ENCODE data around the gene MYCBPAP. TPM values are rescaled to one million over a fixed set of nuclear protein-coding genes. Genes with fewer than 3 reads are reported as not detected.
A peak's percentile ranks its signal among the peaks of the same experiment; 100 is the strongest.

Gene MYCBPAP
- total RNA-seq, 1 donor from 2014 or later: 2.0 TPM

DNA sequence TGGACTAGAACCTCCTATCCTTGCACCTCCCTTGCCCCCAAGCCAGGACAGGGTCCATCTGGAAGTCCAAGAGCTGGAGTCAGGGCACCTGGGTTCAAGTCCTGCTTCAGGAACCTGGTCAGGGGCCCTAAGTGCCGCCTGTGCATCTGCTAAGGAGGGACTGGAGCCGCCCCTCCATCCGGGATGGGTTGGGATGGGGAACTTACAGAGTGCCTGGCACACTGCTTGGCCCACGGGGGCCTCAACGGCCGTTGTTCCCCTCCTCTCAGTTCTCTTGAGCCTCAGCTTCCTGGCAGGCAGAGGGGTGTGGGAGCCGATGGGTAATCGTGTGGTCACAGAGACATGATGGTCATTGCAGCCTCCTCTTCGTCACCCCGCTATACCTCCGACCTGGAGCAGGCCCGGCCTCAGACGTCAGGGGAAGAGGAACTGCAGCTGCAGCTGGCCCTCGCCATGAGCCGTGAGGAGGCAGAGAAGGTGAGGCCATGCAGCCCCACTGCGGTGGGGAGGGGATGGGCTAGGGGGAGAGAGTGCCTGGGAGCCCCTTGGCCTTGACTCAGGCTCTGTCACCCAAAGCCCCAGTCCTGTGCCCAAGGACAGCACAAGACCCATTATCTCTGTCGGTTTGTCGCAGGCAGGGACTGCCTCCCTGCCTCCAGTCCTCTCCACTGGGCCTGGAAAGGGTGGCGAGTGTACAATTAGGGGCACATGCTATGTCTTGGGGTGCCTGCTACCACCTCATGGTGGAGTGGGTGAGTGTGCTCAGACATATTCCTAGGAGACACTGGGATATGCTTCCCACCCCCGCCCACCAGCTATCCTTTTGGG lies 29.7 kb downstream of the MYCBPAP start:
- no peak for DNase-seq

- no peak for DNase-seq
These were observed 30.5 kb downstream of the MYCBPAP start for GRCh38 chr17:50538549-50539410.

DNA sequence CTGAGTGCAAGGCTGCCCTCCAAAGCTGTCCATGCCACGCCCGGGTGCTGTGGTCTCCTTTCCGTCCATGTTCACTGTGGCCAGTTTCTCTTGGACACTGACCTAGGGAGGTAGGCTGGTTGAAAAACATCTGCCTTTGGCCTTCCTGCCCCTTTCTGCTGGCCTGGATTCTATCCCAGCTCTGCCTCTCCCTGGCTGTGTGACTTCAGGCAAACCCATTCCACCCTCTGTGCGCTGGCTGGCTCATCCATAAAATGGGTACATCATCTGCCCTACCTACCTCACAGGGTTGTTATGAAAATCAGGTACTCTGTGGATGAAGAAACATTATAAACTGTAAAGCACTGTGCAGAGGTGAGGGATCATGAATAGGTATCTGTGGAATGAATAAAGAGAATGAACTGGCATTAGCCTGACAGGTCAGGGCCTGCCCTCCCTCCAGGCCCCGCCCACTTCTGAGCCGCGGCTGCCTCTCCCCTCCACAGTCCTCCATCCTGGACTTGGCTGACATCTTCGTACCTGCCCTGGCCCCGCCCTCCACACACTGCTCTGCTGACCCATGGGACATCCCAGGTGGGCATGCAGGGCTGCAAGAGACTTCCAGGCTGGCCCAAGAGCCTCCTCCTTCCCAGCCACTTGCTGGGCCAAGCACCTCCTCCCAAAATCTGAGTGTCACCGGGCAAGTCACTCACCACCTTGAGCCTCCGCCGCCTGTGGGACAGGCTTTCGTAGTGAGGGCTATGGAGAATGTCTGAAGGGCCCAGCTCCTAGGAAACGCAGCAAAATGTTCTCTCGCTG lies 31.7 kb downstream of the MYCBPAP start:
- DNase-seq: no peak

GRCh38 chr17:50540560-50541401 lies 32.5 kb downstream of the MYCBPAP start:
- DNase-seq: no peak

- no peak for DNase-seq
These were observed 33.1 kb downstream of the MYCBPAP start for GRCh38 chr17:50541402-50541715.

DNA sequence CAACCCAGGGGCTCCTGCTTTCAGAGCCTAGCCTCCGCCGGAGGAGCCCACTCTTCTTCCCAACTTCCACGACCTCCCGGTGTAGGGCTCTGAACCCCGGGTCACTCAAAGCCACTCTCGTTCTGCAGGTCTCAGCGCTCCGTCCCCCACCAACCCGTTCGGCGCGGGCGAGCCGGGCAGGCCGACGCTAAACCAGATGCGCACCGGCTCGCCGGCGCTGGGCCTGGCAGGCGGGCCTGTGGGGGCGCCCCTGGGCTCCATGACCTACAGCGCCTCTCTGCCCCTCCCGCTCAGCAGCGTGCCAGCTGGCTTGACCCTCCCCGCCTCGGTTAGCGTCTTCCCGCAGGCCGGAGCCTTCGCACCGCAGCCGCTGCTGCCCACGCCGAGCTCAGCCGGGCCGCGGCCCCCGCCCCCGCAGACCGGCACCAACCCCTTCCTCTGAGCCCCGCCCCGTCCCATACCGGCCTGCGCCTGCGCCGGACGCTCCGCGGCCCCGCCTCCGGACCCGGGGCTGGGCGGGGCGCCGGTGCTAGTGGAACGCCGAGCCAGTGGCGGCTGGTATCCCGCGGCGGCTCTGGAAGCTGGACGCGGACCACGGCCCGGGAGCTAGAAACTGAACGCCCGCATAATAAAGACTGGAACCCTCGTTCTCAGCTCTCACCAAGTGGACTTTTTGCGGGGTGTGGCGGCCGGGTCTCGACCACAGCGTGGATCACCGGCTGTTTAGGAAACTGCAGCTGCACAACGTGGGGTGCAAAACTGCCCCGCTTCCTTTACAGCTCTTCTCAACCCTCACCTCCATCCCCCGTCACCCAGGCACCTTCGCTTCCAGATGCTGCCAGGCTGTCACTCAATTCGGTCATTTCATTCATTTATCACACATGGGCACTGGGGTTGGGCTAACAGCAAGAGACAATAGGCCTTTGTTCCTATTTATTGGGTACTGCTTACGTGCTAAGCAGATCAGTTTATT lies 33.8 kb downstream of the MYCBPAP start:
- DNase-seq: peak; percentile 76

DNA sequence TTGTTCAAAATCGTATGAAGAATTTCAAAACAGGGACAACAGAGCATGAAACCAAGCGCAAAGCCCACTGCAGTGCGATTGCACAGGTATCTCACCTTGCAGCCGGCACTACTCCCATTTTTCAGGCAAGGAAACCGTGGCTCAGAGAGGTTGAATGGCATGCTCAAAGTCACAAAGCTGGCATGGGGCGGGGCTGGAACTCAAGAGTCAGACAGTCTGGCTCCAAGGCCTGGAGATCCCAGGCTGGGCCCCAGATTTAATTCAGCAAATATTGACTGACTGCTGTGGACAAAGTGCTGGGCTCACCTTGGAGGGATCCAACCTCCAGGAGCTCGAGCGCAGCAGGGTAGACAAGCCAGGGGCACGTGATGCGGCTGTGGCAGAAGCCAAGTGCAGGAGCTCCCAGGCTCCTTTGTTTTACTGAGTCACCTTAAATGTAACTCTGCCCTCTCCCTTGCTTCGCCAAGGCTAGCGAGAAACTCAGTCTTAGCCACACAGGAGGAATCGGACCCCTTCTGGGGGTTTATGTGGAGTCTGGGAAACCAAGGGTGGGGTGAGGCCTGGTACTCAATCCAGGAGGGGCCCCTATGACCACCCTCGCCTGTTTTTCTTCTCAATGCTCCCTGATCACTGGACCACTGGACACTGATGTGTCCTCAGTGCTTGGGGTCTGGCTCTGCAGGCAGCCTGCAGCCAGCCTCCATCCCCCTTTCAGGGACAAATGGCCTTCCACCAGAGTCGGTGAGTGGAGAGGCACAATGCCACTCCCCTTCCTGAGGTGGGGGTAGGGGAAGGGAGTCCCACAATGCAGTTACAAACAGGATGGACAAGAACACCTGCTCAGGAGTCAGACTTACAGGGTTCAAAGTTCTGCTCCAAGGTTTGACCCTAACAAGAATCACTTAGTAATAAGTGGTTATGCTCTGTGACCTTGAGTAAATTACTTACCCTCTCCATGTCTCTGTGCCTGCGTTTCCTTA lies 34.8 kb downstream of the MYCBPAP start:
- DNase-seq: no peak

DNA sequence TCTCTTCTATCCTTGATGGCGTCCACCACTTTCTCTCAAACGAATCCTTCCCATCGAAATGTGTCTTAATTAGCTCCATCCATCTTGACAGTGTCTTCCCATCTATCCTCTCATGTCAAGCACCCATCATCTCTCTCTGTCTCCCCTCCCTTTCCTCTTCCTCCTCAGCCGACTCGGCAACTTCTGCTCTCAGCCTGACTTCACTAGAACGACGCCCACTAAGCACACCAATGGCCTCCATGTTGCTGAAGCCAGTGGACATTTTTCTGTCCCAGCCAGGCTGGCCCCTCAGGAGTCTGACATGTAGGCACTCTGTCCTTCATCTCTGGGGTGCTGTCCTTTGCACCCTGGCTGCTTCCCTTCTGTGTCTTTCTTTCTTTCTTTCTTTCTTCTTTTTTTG lies 36.3 kb downstream of the MYCBPAP start:
- no peak for DNase-seq

DNA sequence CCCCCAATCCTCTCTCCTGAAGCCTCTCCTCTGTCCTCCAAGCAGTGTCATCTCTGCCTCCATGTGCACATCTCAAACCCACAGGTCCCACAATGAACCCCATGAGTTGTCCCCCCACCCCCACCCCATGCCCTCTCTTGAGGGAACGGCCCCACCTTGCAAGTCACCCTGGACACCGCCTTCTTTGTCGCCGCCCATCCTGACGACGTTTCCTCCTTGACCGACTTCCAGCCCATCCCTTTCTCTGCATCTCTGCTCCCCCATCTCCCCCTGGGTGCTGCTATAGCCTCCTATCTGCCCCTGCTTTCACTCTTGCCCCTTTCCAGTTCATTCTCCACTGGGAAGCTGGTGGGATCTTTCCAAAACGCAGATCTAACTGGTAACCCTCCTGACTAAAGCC lies 37.1 kb downstream of the MYCBPAP start:
- no peak for DNase-seq

DNA sequence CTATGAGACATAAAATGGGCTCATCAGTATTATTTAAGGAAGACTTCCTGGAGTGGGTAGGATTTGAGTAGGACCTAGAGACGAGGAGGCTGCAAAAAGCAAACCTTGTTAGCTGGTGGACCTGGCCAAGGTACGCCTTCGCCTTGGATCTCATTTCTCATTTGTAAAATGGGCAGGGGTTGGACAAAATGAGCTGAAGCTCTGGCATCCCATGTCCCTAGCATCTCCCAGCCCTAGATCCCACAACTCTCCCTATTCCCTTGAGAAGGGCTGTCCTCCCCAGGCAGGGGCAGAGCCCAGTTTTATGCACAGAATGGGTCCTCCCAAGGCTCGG lies 38.4 kb downstream of the MYCBPAP start:
- no peak for DNase-seq

GRCh38 chr17:50547035-50547735 lies 38.9 kb downstream of the MYCBPAP start, which contains the start of gene SPATA20:
Gene SPATA20, plus strand, starts transcription at chr17:50547174. Its CDS starts 35 bp downstream, at chr17:50547209.
- DNase-seq: peak; percentile 69

- no peak for DNase-seq
These were observed 39.5 kb downstream of the MYCBPAP start for GRCh38 chr17:50547736-50548083.

GRCh38 chr17:50548831-50549230 lies 40.6 kb downstream of the MYCBPAP start:
- DNase-seq: no peak

GRCh38 chr17:50549256-50549941 lies 41.2 kb downstream of the MYCBPAP start:
- no peak for DNase-seq

- no peak for DNase-seq
These were observed 41.7 kb downstream of the MYCBPAP start for GRCh38 chr17:50549969-50550368.

DNA sequence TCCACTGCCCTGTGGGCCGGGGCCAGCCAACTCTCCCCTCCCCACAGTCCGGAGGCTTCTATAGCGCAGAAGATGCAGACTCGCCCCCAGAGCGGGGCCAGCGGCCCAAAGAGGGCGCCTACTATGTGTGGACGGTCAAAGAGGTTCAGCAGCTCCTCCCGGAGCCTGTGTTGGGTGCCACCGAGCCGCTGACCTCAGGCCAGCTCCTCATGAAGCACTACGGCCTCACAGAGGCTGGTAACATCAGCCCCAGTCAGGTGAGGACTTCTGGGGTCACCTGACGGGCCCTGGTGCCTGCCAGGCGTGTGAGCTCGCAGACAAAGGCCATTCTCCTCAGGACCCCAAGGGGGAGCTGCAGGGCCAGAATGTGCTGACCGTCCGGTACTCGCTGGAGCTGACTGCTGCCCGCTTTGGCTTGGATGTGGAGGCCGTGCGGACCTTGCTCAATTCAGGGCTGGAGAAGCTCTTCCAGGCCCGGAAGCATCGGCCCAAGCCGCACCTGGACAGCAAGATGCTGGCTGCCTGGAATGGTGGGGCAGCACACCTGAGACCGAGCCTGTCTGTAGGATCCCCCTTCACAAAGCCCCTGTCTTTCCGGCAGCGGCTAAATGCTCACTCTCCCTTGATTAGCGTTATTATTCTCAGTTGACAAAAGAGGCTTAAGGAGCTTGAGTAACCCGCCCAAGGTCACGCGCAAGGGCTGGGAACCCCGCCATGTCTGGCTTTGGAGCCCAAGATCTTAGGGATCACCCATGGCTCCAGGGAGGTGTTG lies 42.6 kb downstream of the MYCBPAP start:
- peak; percentile 70 for DNase-seq

- DNase-seq: no peak
These were observed 43.2 kb downstream of the MYCBPAP start for GRCh38 chr17:50551433-50551815.

Data from occipital lobe (tissue), 2 donors.